ENCODE measurements around the gene CEMIP2. TPM values are rescaled to one million over a fixed set of nuclear protein-coding genes. Genes with fewer than 3 reads are reported as not detected.

The CEMIP2 gene
- total RNA-seq, 3 donors from 2014 or later (not counting 1 experiment from before 2014, with no cell fraction given), result 204 to 326 (median 230) TPM

DNA sequence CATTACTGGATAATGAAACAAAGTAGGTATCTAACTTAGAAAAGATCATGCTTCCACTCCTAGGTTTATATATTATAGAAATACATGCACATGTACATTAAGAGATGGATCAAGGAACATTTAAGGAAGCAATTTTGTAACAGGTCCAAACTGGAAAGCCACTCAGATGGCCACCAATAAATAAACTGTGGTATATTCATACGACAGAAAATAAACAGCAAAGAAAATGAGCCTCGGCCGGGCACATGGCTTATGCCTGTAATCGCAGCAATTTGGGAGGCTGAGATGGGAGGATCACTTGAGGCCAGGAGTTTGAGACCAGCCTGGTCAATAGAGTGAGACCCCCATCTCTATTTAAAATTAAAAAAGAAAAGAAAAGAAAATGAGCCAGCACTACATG is 25.6 kb downstream of the CEMIP2 start:
- H3K4me1 ChIP-seq (ENCODE audit: control insufficient read depth, insufficient read depth, low read length), result no peaks in the 10 kb centered on the region
- TF ChIP-seq, protein P1, sequence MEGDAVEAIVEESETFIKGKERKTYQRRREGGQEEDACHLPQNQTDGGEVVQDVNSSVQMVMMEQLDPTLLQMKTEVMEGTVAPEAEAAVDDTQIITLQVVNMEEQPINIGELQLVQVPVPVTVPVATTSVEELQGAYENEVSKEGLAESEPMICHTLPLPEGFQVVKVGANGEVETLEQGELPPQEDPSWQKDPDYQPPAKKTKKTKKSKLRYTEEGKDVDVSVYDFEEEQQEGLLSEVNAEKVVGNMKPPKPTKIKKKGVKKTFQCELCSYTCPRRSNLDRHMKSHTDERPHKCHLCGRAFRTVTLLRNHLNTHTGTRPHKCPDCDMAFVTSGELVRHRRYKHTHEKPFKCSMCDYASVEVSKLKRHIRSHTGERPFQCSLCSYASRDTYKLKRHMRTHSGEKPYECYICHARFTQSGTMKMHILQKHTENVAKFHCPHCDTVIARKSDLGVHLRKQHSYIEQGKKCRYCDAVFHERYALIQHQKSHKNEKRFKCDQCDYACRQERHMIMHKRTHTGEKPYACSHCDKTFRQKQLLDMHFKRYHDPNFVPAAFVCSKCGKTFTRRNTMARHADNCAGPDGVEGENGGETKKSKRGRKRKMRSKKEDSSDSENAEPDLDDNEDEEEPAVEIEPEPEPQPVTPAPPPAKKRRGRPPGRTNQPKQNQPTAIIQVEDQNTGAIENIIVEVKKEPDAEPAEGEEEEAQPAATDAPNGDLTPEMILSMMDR (IDR thresholded peaks at IDR 0.05), result no peak
- DNase-seq (no peak), ATAC-seq (no peak)
- no peak overlapping the region for H3K4me3 ChIP-seq (ENCODE audit: low read length)
- H3K4me3 Mint-ChIP-seq, result no peak overlapping the region
- intact Hi-C loops (cut with micrococcal nuclease), result loop anchor here (5.0 kb wide), 1 partner anchor 75 kb away; no protein-coding TSS in a partner anchor
- 89% methylated on average over 4 of the region's 4 CpGs for WGBS (ENCODE audit: insufficient coverage)
- H3K36me3 ChIP-seq (ENCODE audit: control insufficient read depth, insufficient read depth, low read length), result peaks cover 46% of the 10 kb centered on the region
- H3K36me3 Mint-ChIP-seq, result no peaks in the 10 kb centered on the region
- peak overlapping the region; percentile 21 to 72 for H3K27ac Mint-ChIP-seq
- no peaks in the 10 kb centered on the region for H3K9me3 ChIP-seq (ENCODE audit: control insufficient read depth, insufficient read depth, low read length)
- no peaks in the 10 kb centered on the region for H3K27me3 Mint-ChIP-seq (ENCODE audit: low read depth in 2 of 2)
- no peaks in the 10 kb centered on the region for H3K9me3 Mint-ChIP-seq
- no peak overlapping the region for H3K27ac ChIP-seq (ENCODE audit: low read length)
- no peaks in the 10 kb centered on the region for H3K27me3 ChIP-seq (ENCODE audit: control insufficient read depth, insufficient read depth, low read length)
- peaks cover 32 to 34% of the 10 kb centered on the region in 2 donors for H3K4me1 Mint-ChIP-seq

DNA sequence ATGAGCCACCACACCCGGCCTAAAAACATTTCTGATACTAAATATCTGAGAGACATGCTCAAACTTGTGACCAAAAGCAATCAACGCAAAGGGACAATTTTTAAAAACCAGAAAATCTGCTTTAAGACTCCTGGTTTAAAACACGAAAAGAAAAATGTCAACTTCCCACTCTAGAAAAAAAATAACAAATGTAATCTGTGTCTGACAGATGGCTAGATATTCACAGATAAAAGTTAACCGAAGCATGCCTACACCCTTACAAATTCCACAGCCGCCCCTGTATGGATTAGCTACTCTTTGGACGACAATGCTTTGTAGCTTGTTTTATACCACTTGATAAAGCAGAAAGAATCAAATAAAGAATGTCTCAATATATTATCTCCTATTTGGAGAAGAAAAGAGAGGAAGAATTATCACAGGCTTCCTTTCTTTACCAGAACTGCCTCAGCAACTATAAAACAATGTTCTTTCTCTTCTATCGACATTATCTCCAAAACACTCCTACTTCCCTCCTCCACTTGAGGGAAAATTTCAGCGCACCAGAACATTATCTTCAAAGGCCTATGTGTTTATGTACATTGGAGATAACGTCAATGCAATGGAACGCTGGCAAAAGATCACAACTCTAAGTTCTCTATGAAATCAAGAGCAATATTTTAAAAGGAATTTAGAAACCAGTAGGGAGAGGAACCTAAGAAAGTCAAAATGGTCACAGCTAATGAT is 26.2 kb downstream of the CEMIP2 start:
- Mint-ChIP-seq H3K4me3 (no peak overlapping the region), H3K36me3 (no peaks in the 10 kb centered on the region), H3K27me3 (ENCODE audit: low read depth in 2 of 2) (no peaks in the 10 kb centered on the region), H3K9me3 (no peaks in the 10 kb centered on the region), H3K4me1 (peaks cover 28% of the 10 kb centered on the region in 2 donors), H3K27ac (peak overlapping the region; percentile 21 to 72)
- WGBS (ENCODE audit: insufficient coverage), result 75% methylated on average over 7 of the region's 10 CpGs
- no peak overlapping the region for H3K27ac ChIP-seq (ENCODE audit: low read length)
- TF ChIP-seq, protein P1 (IDR thresholded peaks at IDR 0.05), result no peak
- no peak for DNase-seq
- H3K9me3 ChIP-seq (ENCODE audit: control insufficient read depth, insufficient read depth, low read length), result no peaks in the 10 kb centered on the region
- H3K4me3 ChIP-seq (ENCODE audit: low read length), result no peak overlapping the region
- peaks cover 43% of the 10 kb centered on the region for H3K36me3 ChIP-seq (ENCODE audit: control insufficient read depth, insufficient read depth, low read length)
- H3K27me3 ChIP-seq (ENCODE audit: control insufficient read depth, insufficient read depth, low read length), result no peaks in the 10 kb centered on the region
- intact Hi-C loops (cut with micrococcal nuclease), result loop anchor here (5.0 kb wide), 1 partner anchor 75 kb away; no protein-coding TSS in a partner anchor
- H3K4me1 ChIP-seq (ENCODE audit: control insufficient read depth, insufficient read depth, low read length), result no peaks in the 10 kb centered on the region
- no peak for ATAC-seq

DNA sequence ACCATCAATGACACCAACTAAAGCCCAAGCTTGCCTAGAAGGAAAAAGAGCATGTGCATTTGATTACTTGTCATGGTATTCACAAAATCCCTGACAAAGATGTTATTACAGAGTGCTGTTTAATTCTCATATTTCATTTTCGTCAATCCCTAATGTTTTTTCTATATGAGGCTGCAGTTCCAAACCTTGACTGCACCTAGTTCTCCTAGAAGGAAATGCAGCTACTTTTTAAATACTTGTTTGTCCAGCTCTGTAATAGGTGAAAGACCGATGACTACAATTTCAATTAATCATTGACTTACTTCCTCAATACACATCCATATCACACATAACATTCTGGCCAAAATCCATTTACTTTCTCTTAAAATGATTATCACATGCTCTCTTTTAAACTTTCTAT is 28.1 kb downstream of the CEMIP2 start:
- ATAC-seq (no peak), DNase-seq (no peak)
- H3K36me3 ChIP-seq (ENCODE audit: control insufficient read depth, insufficient read depth, low read length), result peaks cover 35% of the 10 kb centered on the region
- intact Hi-C loops (cut with micrococcal nuclease), result loop anchor here (5.0 kb wide), 1 partner anchor 77 kb away; no protein-coding TSS in a partner anchor
- no peaks in the 10 kb centered on the region for H3K27me3 ChIP-seq (ENCODE audit: control insufficient read depth, insufficient read depth, low read length)
- Mint-ChIP-seq H3K9me3 (no peaks in the 10 kb centered on the region), H3K36me3 (peaks cover 8% of the 10 kb centered on the region), H3K27me3 (ENCODE audit: low read depth in 2 of 2) (no peaks in the 10 kb centered on the region), H3K4me1 (peaks cover 28 to 32% of the 10 kb centered on the region in 2 donors), H3K27ac (peak overlapping the region in 1 of 2 donors; percentile 40), H3K4me3 (no peak overlapping the region)
- H3K4me3 ChIP-seq (ENCODE audit: low read length), result no peak overlapping the region
- no peak overlapping the region for H3K27ac ChIP-seq (ENCODE audit: low read length)
- TF ChIP-seq, protein P1 (IDR thresholded peaks at IDR 0.05), result no peak
- no peaks in the 10 kb centered on the region for H3K4me1 ChIP-seq (ENCODE audit: control insufficient read depth, insufficient read depth, low read length)
- 95% methylated on average over 2 of the region's 2 CpGs for WGBS (ENCODE audit: insufficient coverage)
- no peaks in the 10 kb centered on the region for H3K9me3 ChIP-seq (ENCODE audit: control insufficient read depth, insufficient read depth, low read length)

Measured in natural killer cell (primary cell).